Right kidney (tissue), 1 donor: ENCODE data around the gene AKIRIN1.
"Not testable (repeated sequence)": the region's sequence is repeated elsewhere in the genome, so short reads cannot be mapped to it uniquely, and the experiment has no call there.

Experiments used
- DNase-seq: peaks from one replicate; pipeline ENCODE4 v3.0.0-alpha.2; 2016

AKIRIN1 gene

DNA sequence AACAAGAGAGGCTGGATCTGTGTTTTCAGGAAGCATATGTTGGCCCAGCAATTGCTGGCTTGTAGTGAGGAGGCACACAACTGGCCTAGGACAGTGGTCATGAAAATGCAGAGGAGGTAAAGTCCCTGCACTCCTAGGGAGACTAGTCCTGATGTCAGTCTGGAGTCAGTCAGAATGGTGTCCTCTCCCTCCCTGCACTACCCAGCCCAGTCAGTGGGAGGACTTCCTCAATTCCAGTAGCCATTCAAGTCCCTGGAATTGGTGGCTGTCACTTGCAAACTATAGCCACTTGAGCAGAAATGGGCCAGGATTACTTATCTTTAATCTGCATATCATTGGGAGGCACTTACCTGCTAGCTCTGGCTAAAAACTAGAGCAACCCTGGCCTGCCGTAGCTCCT lies 53.7 kb downstream of the AKIRIN1 start:
- no peak for DNase-seq

DNA sequence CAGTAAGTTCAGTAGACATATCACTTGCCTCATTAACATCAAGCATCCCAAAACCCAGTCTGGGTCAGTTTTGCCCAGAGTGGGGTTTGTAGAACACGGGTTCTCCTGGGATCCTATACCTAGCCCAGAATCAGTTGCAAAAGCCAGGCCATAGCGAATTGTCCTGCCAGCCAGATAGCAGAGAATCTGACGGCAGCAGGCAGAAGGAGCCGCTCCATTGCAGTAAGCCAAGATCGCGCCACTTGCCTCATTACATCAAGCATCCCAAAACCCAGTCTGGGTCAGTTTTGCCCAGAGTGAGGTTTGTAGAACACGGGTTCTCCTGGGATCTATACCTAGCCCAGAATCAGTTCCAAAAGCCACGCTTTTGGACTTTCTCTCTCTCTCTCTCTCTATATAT lies 54.2 kb downstream of the AKIRIN1 start:
- DNase-seq = no peak

DNA sequence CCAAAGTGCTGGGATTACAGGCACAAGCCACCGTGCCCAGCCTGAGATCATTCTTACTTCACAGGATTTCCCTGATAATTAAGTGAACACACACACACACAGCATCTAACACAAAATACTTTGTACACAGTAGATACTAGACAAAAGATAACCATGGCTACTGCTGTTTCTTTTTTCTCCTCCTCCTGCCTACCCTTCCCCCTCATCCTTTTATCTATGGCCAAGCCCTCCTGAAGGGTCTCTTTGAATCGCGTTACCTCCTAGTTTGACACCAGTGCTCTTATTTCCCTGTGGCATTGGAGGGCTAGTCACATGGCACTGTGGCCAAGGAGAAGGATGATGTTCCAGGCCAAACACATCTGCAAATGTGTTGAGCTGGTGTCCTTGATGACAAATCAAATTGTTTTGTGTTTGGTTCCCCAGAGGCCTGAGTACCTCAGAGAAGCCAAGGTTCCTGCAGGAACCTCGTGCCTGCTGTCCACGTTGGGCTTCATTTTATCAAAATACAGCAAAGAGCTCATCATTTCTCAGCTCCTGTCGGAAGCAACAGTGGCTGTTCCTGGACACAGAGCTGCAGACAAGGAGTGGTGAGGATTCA lies 55.6 kb downstream of the AKIRIN1 start:
- no peak for DNase-seq

DNA sequence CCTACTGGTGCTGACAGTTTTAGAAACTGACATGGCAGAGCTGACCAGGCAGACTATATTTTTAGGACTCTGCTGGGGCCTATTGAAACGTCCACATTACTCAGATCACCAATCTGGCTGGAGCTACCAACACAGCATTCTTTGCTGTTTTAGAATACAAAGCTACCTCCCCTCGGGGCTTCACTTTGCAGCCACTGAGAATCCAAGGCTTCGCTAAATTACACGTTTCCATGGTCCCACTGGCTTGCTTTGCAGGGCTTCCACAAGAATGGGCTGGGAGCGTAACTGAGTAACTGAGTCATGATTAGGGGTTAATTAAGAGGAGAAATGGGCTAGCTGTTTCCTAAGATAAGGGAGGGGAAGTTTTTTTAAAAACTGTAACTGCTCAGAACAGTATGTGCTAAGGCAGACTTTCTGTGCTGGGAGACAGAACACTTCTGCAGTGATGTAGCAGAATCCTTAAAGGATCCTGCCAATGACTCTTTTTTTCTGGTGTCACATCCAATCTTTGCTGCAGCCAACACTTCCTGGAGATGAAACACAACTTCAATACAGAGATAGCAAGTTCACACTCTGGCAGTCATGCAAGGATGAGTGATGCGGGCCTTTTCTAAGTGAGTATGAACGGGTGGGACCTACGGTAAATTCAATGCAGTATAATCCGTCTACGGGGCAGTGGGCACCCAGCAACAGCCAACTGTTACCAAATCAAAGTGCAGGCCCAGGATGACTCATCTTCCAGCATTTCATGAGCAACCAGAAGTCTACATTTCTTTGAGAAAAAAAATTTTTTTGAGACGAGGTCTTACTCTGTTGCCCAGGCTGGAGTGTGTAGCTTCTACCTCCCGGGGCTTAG lies 56.5 kb downstream of the AKIRIN1 start:
- no peak for DNase-seq

DNA sequence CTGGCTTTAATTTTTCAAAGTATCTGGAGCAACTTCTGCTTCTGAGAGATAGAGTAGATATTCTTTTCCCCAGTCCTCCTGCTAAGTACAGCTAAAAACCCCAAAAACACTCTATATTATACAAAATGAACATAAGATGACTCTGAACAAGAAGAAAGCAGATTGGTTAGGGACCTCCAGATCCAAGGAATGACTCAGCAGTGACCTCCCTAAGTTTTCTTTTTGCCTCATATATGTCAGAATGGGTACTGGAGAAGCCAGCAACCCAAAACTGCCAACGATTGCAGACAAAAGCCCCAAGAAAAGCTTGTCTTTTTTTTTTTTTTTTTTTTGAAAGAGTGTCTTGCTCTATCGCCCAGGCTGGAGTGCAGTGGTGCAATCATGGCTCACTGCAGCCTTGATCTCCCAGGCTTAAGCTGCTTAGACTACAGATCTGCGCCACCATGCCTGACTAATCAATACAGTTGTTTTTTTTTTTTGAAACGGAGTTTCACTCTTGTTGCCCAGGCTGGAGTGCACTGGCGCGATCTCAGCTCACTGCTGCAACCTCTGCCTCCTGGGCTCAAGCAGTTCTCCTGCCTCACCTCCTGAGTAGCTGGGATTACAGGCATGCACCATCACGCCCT lies 57.8 kb downstream of the AKIRIN1 start:
- no peak for DNase-seq

DNA sequence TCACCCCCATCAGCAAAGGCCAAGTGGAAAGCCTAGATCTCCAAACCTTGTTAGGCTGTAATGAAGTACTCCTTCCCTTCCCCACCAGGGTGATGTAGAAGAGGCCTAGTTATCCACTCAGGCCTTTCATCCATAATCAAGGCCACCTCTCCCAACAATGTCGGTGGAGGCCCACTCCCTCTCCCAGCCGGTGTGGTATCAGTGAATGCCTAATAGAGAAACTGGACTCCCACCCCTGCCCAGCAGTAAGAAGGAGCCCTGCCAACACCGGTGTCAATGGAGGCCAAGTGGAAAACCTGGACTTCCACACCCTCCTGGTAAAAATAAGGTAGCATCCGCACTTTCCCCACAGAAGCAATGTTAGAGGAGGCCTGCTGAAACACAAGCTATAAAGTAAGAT lies 58.9 kb downstream of the AKIRIN1 start:
- DNase-seq = no peak

DNA sequence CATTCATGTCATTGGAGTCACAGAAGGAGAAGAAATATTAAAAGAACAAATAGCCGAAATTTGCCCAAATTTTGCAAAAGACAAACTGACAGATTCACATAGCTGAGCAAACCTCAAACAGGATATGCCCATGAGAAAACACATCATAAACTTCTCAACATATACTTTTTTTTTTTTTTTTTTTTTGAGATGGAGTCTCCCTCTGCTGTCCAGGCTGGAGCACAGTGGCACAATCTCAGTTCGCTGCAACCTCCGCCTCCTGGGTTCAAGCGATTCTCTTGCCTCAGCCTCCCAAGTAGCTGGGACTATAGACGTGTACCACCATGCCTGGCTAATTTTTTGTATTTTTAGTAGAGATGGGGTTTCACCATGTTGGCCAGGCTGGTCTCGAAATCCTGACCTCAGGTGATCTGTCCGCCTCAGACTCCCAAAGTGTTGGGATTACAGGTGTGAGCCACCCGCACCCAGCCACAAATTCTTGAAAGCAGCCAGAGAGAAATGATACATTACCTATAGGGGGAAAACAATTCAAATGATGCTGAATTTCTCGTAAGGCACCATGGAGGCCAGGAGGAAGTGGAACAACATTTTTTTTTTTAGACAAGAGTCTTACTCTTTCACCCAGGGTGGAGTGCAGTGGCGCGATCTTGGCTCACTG lies 60.2 kb downstream of the AKIRIN1 start:
- not testable (repeated sequence) for DNase-seq

DNA sequence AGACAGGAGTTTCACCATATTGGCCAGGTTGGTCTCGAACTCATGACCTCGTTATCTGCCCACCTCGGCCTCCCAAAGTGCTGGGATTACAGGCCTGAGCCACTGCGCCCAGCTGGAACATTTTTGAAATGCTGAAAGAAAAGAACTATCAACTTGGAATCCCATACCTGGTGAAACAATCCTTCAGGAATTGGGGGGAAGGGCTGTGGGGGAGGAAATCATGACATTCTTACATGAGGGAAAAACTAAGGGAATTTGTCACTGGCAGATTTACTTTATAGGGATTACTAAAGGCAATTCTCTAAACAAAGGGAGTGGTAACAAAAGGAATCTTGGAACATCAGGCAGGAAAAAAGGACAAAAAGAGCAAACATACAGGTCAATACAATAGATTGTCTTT lies 60.9 kb downstream of the AKIRIN1 start:
- no peak for DNase-seq

DNA sequence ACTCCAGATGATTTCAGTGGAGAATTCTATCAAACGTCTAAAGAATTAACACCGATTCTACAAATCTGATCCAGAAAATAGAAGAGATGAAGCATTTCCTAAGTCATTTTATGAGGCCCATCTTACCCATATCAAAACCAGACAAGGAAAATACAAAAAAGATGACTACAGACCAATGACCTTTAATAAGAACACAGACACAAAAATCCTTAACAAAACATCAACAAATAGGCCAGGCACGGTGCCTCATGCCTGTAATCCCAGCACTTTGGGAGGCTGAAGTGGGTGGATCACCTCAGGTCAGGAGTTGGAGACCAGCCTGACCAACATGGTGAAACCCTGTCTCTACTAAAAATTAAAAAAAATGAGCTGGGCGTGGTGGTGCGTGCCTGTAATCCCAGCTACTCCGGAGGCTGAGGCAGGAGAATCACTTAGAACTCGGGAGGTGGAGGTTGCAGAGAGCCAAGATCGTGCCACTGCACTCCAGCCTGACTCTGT lies 64.2 kb downstream of the AKIRIN1 start:
- not testable (repeated sequence) for DNase-seq
